ENCODE data around the gene DNAJB5.
A peak's percentile ranks its signal among the peaks of the same experiment; 100 is the strongest.

DNAJB5 gene

DNA sequence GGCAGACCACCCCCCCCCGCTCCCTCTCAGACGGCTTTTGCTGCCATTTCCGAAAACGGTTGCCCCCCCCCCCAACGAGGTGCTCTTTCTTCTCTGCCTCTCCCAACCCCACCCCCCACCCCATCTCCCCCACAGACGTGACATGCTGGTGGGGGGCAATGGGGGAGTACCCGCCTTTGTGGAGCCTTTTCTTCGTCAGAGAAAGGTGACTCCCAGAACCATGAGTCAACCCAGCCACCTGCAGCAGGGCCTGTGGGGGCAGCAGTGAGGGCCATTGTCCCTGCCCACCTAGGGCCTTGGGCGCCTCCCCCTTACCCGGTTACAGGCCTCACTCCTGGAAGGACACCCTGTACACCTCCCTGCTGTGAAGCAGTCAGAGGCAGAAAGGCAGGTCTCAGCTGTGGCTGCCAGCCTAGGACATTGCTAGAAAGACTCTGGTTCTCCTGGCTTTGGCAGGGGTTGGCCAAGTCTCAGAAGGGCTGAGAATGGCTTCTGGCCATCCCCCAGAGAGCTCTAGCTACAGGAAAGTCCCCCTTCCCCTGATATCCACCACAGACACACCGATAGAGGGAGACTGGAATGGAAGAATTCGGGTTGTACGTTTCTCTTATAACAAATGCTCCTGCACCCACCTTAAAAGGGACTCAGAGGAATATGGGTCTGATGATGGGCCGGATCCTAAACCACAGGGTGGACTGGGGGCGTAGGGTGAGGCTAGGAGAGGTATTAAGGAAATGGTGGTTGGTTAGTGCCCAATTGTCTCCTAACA is 2.2 kb downstream of the DNAJB5 start:
- peaks cover 5% of the 10 kb centered on the region for H3K36me3 ChIP-seq (replicated peaks)
- H3K27ac ChIP-seq = peak overlapping the region; percentile 5
- in situ Hi-C loops (cut with HindIII; ENCODE audit: low pct_ligation_motif_present, low sequenced_read_pairs) = no loop called here
- TF ChIP-seq, protein P1, sequence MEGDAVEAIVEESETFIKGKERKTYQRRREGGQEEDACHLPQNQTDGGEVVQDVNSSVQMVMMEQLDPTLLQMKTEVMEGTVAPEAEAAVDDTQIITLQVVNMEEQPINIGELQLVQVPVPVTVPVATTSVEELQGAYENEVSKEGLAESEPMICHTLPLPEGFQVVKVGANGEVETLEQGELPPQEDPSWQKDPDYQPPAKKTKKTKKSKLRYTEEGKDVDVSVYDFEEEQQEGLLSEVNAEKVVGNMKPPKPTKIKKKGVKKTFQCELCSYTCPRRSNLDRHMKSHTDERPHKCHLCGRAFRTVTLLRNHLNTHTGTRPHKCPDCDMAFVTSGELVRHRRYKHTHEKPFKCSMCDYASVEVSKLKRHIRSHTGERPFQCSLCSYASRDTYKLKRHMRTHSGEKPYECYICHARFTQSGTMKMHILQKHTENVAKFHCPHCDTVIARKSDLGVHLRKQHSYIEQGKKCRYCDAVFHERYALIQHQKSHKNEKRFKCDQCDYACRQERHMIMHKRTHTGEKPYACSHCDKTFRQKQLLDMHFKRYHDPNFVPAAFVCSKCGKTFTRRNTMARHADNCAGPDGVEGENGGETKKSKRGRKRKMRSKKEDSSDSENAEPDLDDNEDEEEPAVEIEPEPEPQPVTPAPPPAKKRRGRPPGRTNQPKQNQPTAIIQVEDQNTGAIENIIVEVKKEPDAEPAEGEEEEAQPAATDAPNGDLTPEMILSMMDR (IDR thresholded peaks at IDR 0.05; ENCODE audit: low read depth, low read length, missing control alignments) = peak; percentile 25
- peak overlapping the region; percentile 9 for H3K4me3 ChIP-seq (ENCODE audit: low read depth, low read length)
- H3K27me3 ChIP-seq (replicated peaks) = no peaks in the 10 kb centered on the region
- no peak for DNase-seq

DNA sequence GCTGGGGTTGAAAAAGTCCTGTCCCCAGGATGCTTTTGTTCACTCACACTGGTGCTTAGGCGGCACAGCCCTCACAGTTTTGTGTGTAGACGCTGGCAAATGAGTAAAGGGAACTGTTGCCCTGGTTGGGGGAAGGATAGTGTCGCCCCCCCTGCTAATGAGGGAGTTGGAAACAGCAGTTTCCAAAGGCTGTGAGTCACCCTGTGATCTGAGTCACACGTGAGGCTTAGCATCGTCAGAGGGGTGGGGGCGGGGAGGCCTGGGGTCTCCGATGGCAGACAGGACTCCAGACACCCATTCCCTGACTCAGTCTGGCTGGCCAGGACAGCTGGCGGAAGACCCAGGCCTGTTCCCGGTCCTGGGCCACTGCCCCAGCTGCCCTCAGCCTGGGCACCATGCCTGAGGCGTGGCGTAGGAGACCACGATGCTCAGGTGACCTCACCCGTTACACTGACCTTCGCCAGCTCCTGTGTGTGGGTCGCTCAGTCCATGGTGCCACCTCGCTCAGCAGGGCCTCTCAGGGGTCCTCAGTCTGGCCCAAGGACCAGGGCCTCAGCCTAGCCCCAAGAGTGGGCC is 2.9 kb downstream of the DNAJB5 start:
- Histone ChIP-seq H3K27ac (peak overlapping the region; percentile 52), H3K4me3 (ENCODE audit: low read depth, low read length) (peak overlapping the region; percentile 9), H3K36me3 (replicated peaks) (peaks cover 8% of the 10 kb centered on the region), H3K27me3 (replicated peaks) (no peaks in the 10 kb centered on the region)
- TF ChIP-seq, protein P1 (IDR thresholded peaks at IDR 0.05; ENCODE audit: low read depth, low read length, missing control alignments) = no peak
- in situ Hi-C loops (cut with HindIII; ENCODE audit: low pct_ligation_motif_present, low sequenced_read_pairs) = no loop called here
- peak; percentile 82 for DNase-seq

DNA sequence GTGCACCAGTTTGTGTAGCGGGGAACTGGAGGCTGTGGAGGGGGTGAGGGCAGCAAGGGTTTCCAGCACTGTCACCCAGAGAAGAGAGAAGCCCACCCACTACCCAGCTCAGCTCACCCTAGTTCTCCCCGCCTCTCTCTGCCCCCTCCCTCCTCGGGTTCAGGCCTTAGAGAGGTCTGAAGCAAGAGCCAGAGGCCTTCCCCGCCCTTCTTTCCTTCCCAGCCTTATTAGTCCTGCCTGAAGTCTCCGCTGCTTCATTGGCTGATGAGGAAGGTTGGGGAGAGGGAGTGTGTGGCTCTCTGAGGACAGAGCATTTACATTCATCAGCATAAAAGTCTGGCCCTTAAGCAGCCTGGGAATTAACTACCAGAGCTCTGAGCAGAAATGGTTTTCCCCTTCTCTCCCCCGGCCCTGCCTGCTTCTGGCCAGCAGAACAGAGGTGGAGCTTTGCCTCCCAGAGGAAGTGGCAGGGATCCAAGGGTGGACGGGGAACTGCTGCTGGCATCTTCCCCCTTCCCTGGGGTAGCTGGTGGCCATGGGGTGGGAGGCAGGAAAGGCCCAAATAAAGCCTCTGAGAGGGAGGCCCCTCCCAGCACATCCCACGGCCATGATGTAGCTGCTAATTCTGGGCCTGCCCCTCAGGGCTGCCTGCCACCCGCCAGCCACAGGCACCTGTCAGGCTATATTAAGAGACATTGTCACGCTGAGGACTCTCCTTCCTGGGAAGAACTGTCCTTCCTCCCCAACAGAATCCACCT is 4.1 kb downstream of the DNAJB5 start:
- Histone ChIP-seq H3K27me3 (replicated peaks) (no peaks in the 10 kb centered on the region), H3K27ac (peak overlapping the region; percentile 52), H3K36me3 (replicated peaks) (peaks cover 9% of the 10 kb centered on the region), H3K4me3 (ENCODE audit: low read depth, low read length) (no peak overlapping the region)
- DNase-seq = no peak
- in situ Hi-C loops (cut with HindIII; ENCODE audit: low pct_ligation_motif_present, low sequenced_read_pairs) = no loop called here
- TF ChIP-seq, protein P1 (IDR thresholded peaks at IDR 0.05; ENCODE audit: low read depth, low read length, missing control alignments) = no peak

DNA sequence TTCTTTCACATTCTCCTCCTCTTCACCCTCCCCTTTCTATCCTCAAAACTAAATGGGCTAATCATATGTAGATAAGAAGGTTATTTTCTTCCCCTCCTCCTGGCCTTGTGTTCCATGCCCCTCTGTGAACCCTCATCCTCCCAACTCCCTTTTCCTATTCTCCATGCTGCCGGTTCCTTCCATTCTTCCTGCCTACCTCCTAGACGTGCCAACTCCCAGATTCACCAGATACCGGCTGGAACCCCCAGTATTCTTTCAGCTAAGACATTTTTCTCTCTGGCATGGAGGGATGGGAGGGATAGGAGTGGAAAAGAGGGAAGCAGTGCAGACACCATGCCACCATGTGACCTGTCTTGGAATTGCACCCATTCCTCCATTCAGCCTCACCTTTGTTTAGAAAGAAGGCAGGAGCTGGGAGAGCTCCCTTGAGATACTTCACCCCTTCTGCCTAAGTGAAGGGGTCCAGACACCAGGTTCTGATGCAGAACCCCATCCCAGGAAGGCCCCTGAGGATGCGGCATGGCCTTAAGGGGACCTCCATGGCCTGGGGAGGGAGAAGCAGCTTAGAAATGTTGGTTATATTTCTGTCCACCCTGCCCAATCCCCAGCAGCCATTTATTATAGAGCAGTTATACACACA is 4.8 kb downstream of the DNAJB5 start:
- TF ChIP-seq, protein P1 (IDR thresholded peaks at IDR 0.05; ENCODE audit: low read depth, low read length, missing control alignments) = peak; percentile 85
- no peak for DNase-seq
- H3K4me3 ChIP-seq (ENCODE audit: low read depth, low read length) = no peak overlapping the region
- in situ Hi-C loops (cut with HindIII; ENCODE audit: low pct_ligation_motif_present, low sequenced_read_pairs) = no loop called here
- H3K27ac ChIP-seq = no peak overlapping the region
- H3K27me3 ChIP-seq (replicated peaks) = no peaks in the 10 kb centered on the region
- H3K36me3 ChIP-seq (replicated peaks) = peaks cover 9% of the 10 kb centered on the region

DNA sequence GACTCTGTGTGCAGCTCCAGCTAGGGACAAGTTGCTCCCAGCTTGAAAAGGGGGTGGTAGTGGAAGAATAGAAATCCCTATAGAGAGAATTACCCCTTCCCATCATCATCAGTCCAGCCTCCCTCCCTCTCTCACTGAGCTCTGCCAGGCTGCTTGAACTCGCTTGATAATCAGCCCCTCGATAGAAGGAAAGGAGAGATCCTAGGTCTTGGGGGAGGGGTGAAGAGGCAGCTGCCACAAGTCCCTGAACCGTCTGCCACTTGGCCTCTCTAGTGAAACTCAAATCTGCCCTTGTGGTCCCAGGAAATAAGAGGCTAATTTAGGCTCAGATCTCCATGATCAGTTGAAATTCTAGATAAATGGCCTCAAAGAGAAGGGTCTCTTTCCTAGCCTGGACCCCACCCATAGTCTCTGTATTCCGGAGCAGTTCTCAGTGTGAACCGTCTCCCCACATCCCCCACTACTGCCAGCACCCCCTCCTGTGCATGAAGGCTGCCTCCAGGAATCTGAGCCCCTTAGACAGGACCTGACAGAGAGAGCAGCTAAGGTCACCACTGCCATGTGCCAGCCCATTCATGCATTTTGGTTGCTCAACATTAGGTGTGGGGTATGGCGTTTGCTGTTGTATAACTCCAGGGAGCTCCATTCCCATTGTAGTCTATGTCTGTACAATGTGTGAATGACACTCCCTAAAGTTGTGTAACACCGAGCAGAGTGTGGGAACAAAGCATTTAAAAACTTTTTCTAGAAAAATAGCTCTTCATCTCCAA is 5.5 kb downstream of the DNAJB5 start:
- Histone ChIP-seq H3K4me3 (ENCODE audit: low read depth, low read length) (no peak overlapping the region), H3K27me3 (replicated peaks) (no peaks in the 10 kb centered on the region), H3K27ac (no peak overlapping the region), H3K36me3 (replicated peaks) (peaks cover 9% of the 10 kb centered on the region)
- DNase-seq = no peak
- TF ChIP-seq, protein P1 (IDR thresholded peaks at IDR 0.05; ENCODE audit: low read depth, low read length, missing control alignments) = no peak
- in situ Hi-C loops (cut with HindIII; ENCODE audit: low pct_ligation_motif_present, low sequenced_read_pairs) = no loop called here

Measured in brain microvascular endothelial cell (primary cell).